GM19468 (cell line): ENCODE data around the gene FYB1.
"Not testable (repeated sequence)": the region's sequence is repeated elsewhere in the genome, so short reads cannot be mapped to it uniquely, and the experiment has no call there.

ENCODE experiments used
- ATAC-seq: cut with Tn5 transposase; IDR thresholded peaks from one replicate; pipeline ENCODE4 v1.9.1; 2021; ENCODE audit warnings: mild to moderate bottlenecking, moderate library complexity, moderate number of reproducible peaks; ENCODE audit not compliant: unreplicated experiment; ENCODE audit errors: extremely low read depth

Gene FYB1

DNA sequence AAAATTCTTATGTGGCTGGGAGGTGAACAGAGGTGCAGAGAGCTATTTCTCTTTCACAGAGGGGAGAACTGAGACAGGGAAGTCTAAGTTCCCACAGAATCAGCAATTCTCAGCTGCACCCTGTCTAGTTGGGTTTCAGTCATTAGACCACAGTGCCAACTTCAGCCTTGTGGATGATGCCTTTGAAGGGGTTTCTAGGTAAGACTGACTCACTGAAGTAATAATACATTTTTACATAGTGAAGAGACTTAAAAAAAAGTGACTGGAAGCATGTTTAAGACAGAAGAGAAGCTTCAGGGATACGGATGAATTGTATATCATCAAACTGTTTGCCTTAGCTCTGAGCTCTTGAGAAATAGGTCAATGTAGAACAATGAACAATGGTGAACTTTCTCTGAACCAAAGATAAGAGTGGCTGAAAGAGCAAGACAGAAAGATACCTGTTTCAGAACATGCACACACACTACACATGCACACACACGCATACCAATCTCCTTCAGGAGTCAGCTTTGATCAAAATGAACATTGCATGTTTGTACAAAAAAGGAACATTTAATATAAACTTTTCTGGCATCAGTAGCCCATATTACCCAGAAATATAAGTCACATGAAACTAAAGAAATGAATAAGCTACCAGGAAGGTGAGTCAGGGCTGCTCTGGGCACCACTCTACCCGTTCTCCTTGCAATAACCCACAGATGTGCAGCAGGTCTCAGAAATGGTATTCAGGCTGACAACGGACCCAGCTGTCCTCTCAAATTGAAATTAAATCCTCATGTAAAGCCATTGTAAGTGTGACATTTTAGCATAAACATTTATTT, 12.6 kb upstream of the FYB1 start:
- no peak for ATAC-seq

DNA sequence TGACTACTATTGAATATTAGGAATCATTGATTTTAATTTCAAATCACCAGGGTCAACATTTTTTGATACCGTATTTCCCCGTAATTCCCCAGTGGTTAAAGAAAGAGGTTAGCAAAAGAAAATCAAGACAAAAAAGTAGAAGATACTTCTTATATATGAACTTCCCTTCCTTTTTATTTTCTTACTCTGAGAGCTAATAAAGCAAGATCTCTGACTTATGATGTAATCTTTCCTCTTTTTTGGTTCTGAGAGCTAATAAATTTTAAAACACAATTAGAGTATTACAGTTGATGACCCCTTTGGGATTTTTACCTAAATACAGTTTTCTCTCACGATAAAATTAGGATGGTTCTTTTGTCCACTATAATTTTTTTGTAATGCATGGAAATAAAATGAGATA, 9.2 kb upstream of the FYB1 start:
- ATAC-seq = no peak

DNA sequence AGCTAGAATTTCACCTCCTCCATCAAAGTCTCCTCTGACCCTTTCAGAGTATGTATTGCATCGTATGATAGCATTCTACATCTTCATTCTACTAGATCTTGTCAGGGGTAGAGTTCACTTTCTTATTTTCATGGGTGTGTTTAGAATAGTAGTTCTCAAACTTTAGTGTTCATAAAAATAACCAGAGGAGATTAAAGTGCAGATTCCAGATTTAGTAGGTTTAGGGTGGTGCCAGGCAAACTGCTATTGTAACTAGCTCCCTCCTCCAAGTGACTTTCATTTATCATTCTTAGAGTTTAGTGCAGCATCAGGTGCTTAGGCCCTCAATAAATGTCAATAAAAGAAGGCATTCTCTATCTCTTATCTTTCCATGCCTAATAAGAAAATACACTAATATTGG, 7.2 kb upstream of the FYB1 start:
- ATAC-seq = no peak

DNA sequence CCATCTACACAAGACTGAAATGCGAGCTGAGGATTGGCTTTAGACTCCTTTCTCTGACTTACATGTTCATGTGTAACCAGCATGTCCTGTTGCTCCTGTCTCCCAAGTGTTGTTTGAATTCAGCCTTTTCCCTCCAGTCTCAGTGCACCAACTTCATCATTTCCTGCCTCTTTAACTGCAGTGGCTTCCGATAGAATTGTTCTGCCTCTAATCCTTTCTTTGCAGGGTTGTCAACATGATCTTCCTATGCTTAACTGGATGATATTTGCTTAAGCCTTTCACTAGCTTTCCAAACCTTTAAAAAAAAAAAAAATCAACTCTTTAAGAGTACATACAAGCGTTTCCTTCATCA, 6.7 kb upstream of the FYB1 start:
- no peak for ATAC-seq

DNA sequence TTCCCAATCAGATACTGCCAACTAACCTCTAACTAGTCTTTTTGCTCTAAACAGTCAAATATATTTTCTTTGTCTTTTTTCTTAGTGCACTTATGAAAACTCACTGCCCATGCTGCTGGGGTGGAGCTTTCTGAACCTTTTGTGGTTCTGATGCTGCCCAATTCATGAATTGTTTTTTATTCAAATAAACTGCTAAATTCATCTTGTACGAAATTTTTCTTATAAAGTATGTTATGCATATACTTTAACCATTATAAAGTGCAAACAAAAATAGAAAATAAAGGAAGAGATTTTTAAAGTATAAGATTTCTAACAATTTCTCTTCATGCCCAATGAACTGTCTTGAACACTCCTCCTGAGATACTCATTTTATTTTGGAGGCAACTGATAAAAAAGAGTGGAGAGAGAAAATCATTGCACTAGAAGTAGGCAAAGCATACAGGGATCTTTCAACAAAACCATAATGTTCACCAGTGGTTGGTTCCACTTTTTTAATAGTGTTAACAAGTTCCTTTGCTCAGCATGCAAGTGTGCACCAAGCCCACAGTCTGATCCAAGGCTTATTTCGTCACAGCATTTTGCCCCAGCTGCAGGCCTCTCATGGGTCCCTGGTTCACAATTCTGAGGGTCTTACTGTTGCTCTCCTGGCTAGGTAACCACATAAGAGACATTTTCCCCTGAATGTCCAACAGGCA, 6.2 kb upstream of the FYB1 start:
- ATAC-seq = no peak

DNA sequence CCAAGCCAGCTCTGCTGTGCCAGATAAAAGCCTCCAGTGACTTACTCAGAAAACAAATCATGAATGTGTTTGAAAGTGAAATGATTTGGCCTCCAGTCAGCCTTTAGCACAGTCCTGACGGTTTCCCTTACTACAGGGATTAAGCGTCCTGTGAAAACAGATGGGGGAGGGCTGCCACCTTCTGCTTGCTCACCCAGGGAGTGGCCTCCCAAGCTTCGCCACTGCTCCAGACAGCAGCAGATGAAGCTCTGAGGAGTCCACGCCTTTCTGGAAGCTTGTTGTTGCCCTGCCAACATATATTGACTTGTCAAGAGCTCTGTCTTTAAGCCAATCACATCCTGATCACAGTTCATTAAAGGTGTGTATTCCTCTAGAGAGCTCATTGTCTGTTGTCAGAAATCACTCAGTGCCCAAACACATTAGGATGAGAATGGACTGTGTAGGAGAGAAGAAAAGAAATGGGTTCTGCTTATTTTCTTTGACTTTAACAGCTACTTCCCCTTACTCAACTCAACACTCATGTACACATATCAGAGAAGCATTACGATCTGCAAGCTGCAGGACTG, 4.9 kb upstream of the FYB1 start:
- ATAC-seq = no peak

DNA sequence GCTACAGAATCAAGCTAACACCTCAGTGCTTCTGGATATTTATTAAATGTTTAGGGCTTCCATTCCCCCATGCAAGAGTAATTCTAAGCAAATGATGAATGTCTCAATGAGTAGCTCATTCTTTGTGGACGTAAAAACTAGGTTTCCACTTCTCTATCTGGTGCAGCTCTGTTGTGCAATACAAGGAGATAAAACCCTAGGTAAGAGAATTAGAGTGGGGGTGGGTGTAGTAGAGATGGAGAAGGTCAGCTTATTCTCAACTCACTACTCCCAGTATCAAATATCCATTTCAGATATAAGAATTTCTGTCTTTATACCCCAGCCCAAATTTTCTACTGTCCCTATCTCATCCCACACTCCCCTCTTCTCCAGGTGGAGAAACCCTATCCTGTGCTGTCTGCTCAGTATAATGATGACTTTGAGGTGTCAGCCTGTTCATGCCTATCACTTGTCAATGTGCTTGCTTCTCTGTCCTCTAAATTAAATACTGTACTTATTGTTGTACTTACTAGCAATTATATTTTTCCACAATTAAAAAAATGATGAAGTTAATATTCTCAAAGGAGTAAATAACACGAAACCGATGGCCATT, 4.3 kb upstream of the FYB1 start:
- ATAC-seq = no peak

DNA sequence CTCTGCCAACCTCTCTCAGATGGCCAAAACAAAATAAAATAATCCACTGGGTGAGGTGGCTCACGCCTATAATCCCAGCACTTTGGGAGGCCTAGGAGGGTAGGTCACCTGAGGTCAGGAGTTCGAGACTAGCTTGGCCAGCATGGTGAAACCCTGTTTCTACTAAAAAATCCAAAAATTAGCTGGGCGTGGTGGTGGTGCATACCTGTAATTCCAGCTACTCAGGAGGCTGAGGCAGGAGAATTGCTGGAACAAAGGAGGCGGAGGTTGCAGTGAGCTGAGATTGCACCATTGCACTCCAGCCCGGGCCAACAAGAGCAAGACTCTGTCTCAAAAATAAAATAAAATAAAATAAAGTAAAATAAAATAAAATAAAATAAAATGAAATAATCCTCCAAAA, 2.3 kb upstream of the FYB1 start:
- not testable (repeated sequence) for ATAC-seq

DNA sequence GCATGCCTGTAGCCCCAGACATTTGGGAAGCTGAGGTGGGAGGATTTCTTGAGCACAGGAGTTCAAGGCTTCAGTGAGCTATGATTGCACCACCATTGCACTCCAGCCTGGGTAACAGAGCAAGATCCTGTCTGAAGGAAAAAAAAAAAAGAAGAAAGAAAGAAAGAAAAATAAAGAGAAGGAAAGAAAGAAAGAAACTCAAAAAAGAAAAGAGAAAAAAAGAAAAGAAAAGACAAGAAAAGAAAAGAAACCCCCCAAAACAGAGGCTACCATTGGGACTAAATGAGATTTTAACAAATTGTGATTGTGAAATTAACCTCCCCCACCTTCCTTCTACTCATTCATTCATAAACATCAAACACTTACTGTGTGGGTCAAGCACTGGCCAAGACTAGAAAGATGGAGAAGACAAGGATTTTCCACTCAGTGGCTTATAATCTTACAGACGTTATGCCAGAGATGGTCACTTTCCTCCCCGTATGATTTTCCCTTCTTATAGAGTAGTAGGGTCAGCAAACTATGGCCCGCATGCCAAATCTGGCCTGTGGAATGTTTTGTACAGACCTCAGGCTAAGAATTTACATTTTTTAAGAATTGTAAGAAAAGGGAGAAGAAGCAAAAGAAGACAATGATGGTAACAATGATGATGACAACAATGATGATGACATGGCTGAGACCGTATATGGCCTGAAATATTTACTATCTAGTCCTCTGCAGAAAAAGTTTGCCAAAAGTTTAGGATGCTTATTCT, 1.1 kb upstream of the FYB1 start:
- no peak for ATAC-seq

DNA sequence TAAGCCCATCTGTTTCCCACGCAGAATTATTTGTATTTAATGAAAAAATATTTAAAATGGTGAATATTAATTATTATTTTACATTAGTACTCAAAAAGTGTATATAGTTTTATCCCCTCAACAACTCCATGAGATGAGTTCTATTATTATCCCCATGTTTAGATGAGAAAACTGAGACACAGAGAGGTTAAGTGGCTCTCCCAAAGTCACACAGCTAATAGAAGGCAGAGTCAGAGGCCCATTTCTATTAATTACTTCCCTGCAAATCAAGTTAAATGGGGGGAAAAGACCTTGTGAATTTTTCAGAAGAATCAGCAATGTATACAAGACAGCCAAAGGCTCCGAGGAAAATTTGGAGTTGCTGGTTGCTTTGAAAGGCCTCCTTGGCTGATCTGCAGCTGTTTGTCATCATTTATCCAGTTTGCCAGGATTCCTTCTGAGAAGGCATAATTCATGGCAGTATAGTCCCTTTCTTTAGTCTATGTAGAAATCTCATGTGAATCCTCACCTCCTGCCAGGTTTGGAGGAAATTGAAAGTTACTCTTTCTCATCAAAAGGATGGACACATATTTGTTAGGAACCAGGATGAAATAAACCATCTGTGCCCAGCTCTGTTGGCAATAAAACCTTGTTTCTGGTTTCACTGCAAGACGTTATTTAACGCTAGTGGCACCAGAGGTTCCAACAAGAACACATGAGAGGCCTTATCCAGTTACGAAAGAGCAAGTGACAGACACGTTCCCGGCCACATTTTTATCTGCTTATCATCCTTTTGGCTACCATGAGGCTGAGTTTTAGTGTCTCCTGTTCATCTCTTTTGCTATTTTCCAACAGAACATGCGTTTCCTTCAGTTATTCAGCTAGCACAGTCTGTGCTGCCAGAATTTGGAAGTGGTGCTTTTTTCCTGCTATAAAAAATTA, 621 bp downstream of the FYB1 start:
- no peak for ATAC-seq

DNA sequence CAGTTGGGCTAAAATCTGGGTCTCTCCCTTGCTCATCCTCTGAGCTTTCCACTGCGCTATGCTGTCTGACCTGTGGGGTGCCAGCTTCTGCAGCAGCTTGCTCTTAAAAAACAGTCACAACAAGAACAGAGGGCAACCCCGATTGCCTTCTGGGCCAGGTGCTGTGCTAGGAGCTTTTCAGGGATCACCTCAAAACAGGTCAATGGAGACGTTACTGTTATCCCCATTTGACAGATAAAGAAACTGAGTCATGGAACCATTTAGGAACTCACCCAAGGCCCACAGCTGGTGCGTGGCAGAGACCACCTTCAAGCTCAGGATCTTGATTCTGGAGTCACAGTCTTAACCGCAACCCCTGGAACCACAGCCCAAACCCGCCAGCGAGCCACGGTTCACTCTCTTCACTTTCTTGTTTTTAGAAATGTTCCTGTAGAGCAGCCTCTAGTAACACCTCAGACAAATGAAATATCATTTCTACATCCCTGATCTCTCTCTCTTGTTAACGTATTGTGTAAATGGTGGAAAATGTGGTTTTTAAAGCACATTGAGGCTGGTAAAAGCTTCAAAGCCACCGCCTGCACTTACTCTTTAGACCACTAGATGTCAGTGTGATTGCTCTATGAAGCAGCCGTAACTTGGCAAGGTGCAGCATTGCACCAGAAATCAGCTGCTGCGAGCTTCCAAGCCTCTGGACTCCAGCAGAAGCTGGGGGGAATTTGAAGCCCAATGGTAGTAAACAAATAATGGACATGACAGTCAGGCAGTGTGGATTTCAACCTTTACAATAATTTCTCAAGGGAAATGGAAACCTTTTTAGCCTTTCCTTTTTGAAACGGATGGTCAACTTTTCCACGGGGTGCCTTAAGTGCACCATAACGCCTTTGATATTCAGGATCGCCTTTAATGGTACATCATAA, 1.7 kb downstream of the FYB1 start:
- no peak for ATAC-seq

DNA sequence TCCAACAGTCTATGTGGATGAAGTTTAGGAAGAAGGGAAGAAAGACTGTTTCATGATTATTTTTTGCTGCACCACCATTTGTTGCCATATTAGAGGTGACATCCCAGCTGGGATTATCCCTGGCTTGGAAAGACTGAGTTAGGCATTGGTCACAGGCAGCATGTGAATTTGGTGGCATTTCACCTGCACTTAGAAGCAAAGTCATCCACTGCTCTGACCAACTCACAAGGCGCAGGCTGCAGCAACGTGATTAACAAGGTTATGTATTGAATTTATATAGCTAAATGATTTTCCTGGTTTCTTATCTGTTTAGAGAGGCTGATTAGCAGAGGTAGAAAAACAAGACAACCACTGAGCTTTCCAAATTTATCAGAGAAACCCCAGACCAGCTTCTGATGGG, 2.7 kb downstream of the FYB1 start:
- no peak for ATAC-seq

DNA sequence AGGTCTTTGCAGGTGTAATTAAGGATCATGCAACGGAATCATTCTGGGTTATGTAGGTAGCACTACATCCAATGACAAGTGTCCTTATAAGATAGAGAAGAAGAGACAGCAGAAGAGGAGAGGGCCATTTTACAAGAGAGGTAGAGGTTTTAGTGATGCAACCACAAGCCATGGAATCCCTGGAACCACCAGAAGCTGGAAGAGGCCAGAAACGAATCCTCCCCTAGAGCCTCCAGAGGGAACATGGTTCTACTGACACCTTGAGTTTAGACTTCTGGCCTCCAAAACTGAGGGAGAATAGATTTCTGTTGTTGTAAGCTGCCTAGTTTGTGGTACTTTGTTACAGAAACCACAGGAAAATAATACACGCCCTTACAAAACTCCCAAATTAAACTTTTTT, 3.5 kb downstream of the FYB1 start:
- no peak for ATAC-seq

DNA sequence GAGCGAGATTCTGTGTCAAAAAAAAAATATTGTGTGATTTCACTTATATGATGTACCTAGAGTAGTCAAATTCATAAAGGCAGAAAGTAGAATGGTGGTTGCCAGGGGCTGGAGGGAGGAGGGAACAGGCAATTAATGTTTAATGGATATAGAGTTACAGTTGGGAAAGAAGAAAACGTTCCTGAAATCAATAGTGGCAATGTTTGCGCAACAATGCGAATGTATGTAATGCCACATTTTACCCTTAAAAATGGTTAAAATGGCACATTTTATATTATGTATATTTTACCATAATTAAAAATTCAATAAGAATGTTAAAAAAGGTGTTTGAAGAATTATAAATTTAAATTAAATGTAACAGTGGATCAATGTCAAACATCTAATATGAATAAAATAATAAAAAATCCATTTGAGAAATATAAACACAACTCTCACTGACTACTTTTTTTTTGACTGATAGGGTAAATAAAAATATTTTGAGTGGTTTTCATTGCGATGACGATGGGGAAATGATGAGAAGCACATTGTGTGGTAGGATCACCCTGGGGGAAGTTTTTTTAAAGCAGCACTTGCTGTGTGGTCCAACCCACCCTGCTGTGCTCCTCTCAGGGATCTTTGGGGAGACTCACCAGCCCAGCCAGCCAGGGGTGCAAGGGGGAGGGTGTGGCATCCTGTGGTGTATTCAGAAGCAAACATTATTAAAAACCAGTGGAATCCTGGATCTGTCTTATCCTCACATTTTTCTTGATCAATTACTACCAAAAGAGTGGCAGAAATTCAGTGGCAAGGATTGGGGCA, 4.3 kb downstream of the FYB1 start:
- no peak for ATAC-seq

DNA sequence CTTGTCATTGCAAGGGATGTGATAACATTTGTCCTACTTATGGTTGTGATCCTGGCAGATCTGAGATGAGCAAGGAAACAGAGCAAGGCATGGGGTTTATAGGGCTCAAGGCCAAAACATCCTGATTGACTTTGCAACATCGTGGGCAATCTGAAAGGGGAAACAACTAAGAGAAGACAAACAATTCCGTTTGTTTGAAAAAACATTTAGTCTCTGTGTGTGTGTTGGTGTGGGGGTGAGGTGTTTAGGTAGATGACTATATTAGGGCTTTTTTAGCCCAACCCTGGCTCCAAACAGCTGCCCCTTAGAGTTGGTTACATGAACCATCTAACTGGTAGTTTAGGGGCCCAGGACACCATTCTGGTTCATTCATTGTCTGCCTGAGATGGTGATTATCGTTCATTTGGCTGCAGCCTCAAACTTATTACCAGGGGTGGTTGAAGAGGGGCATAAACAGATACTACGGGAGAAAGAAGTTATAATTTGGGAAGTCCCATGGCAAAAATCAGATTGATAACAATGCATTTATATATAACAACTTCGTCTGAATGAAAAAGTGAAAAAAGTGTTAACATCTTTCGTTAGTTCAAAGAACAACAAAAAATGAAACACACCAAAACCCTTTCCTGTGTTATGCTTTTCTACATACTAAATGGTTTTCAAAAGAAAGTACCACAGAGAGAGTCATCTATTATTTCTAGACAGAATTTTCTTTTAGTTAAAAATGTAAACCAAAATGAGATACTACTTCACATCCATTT, 5.7 kb downstream of the FYB1 start:
- no peak for ATAC-seq

DNA sequence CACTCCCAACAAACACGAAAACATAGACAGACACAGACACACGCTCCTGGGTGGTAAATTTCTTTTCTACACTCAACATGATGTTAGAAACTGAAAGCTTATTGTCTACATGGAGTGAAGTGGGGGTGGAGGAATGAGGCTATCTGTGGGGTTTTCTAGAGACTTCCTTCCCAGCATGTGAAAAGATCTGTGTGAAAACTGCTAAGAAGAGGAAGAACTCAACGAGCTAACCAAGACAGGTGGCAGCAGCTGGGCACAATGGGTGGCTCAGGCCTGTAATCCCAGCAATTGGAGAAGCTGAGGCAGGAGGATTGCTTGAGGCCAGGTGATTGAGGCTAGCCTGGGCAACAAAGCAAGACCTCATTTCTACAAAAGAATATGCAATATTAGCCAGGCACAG, 7.6 kb downstream of the FYB1 start:
- ATAC-seq = no peak

DNA sequence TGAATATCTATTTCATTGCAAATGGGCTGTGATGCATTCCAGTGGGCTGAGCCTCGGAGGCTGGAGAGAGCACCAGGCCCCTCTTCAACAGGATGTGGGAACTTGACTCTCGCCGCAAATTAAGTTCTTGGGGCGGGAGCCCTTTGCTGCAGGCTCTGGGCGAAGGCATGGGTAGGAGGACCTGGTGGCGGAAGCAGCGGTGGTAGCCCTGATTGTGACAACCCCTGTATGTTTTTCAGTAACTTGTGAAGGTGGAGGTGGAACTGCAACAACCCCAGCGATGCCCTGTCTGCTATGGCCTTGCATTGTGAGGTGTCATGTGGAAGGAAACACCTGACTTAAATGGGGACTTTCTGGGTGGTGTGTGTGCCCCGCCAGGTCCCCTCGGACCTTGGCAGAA, 9.4 kb downstream of the FYB1 start:
- ATAC-seq = no peak
